ENCODE measurements around the gene HECTD4.
"Not testable (repeated sequence)": the region's sequence is repeated elsewhere in the genome, so short reads cannot be mapped to it uniquely, and the experiment has no call there.

HECTD4 gene

DNA sequence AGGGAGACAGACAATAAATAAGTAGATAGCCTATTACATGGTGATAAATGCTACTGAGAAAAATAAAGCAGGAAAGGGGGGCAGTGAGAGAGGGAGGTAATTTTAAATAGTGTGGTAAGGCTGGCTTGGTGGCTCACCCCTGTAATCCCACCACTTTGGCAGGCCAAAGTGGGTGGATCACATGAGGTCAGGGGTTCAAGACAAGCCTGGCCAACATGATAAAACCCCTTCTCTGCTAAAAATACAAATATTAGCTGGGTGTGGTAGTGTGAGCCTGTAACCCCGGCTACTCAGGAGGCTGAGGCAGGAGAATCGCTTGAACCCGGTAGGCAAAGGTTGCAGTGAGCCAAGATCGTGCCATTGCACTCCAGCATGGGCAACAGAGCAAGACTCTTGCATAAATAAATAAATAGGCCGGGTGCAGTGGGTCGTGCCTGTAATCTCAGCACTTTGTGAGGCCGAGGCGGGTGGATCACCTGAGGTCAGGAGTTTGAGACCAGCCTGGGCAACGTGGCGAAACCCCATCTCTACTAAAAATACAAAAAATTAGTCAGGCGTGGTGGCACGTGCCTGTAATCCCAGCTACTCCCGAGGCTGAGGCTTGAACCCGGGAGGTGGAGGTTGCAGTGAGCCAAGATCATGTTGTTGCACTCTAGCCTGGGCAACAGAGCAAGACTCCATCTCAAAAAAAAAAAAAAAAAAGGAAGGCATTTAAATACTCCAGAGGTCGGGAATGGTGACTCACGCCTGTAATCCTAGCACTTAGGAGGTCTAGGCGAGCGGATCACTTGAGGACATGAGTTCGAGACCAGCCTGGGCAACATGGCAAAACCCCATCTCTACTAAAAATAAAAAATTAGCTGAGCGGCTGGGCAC, 271.2 kb downstream of the HECTD4 start:
- DNase-seq, result not testable (repeated sequence)

All from stimulated activated CD4-positive, alpha-beta T cell treated with anti-CD3 and anti-CD28 coated beads, Interleukin-4, amount 100 ng/mL, for 1 hour (primary cell).